Testis (tissue), 2 donors: ENCODE data around the gene BRSK2.

Experiments
- CTCF ChIP-seq, 3 experiments: fragments of 450-650 bp in 2 of 3; fragments of 200-600 bp in 1 of 3; sonication (generic) in 1 of 3; IDR thresholded peaks; one replicate each; pipeline ENCODE4 v1.5.1; 2016 to 2019; ENCODE audit warnings: antibody characterized with exemption in 3 of 3, mild to moderate bottlenecking in 2 of 3, moderate library complexity in 1 of 3
- POLR2A ChIP-seq: fragments of 450-650 bp; IDR thresholded peaks from one replicate; pipeline ENCODE4 v1.6.1; 2017; ENCODE audit warnings: antibody characterized with exemption, mild to moderate bottlenecking, moderate library complexity

- TF ChIP-seq CTCF (IDR thresholded peaks at IDR 0.05) (no peak), POLR2A (no peak)
Observed at GRCh38 chr11:1460396-1460985, 70.8 kb downstream of the BRSK2 start.
